GM18907 (cell line): Measurements from ENCODE around the gene NOC4L.
"Not testable (repeated sequence)": the region's sequence is repeated elsewhere in the genome, so short reads cannot be mapped to it uniquely, and the experiment has no call there.

Experiments used
- ATAC-seq: cut with Tn5 transposase; IDR thresholded peaks from one replicate; pipeline ENCODE4 v1.9.1; 2021; ENCODE audit warnings: mild to moderate bottlenecking, moderate library complexity; ENCODE audit not compliant: unreplicated experiment

NOC4L gene

GRCh38 chr12:132144115-132144809 is at the start of gene NOC4L, which contains the start of gene DDX51:
TSS of gene NOC4L (plus strand) at chr12:132144457. CDS start at chr12:132144489, 32 bp downstream.
TSS of gene DDX51 (minus strand) at chr12:132144319. CDS start at chr12:132144296, 23 bp downstream.
- peak; percentile 79 for ATAC-seq

DNA sequence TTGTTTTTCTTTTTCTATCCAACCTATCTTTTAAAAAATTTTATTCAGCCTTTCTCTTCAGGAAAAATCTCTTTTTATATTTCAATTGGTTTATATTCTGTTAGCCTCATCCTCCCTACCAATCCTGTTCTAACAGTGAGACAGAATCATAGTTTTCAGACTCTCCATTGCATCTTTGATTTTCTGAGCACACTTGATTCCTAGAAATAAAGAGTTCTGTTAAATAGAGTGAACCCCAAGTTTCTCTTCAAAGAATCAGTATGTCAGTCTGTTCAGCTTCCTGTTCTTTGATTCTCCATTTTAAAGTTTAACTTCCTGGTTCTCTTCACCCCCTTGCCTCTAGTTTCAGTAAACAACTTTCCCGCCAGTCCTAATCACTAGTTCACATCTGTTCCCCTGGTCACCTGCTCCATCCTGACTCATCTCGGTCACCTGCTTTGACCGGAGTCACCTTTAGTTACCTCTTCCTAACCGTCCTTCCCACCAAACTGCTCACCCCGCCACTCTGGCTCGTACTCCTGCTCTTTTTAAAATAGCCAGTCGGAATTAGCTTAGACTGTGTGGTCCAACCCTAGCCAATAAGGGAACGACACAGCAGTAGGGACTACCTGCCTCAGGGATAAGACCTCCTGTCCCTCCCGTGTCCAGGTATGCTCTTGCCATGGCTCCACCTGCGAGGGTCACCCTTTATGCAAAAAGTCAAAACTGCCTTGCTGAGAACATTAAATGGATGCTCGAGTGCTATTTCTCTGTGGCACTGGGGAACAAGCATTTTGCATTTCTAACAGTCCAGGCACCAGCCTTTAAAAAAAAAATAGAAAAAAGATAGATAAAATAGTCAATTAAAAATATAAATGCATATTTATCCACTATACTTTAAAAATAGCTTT is 48.5 kb upstream of the NOC4L start:
- no peak for ATAC-seq

- ATAC-seq, result no peak
Observed at GRCh38 chr12:132099739-132100138, 44.5 kb upstream of the NOC4L start.

DNA sequence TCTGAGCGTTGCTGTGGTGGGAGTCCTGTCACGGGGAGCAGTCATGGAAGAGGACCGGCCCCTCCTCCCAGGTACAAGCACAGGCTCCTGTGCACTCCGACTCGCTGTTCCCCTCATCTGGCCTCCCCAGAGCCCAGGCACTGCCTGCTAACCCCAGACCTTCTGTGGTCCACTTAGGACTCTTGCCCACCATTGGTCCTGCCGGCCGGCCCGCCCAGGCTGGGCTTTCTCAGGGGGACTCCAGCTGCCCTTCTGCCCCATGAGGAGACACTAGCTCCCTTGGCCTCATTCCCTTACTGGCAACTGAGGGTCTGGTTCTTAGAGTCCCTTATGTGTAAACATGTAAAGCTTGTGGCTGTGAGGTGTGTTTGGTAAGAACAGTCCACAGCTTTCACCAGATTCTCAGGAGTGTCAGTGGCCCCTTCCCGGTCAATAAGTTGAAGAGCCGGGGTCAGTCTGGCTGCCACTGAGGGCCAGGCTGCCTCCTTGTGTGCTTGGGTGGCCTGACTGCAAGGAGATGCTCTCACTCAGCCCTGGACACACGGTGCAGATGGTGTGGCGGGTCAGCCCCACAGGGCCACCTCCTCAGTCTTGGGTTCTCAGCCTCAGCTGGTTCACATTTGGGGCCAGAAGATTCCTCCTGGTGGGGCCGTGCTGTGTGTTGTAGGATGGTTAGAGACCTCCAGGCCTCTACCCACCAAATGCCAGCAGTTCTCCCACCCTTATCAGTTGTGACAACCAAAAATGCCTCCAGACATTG is 43.8 kb upstream of the NOC4L start:
- no peak for ATAC-seq

DNA sequence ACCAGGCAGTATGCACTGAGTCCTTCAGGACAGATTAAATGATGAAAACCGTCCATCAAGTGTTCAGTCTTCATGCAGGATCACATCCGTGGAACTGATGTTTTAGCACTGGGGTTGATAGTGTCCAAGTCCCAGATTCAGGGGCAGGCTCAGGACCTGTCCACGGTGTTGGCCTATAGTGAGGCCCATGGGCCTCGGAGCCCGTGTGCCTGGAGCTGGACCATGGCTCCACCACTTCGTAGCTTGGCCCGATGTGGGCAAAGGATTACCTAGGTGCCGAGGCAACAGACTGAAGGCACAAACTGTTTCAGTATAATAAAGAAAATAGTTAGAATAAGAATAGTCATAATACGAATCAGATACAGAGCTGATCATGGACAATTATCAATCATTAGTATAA is 42.0 kb upstream of the NOC4L start:
- ATAC-seq, result no peak

- ATAC-seq, result not testable (repeated sequence)
Observed at GRCh38 chr12:132103072-132103471, 41.2 kb upstream of the NOC4L start.

GRCh38 chr12:132103542-132104308 is 40.5 kb upstream of the NOC4L start:
- ATAC-seq, result no peak

GRCh38 chr12:132105467-132105866 is 38.8 kb upstream of the NOC4L start:
- ATAC-seq, result no peak

- ATAC-seq, result no peak
Observed at GRCh38 chr12:132106921-132107320, 37.3 kb upstream of the NOC4L start.

DNA sequence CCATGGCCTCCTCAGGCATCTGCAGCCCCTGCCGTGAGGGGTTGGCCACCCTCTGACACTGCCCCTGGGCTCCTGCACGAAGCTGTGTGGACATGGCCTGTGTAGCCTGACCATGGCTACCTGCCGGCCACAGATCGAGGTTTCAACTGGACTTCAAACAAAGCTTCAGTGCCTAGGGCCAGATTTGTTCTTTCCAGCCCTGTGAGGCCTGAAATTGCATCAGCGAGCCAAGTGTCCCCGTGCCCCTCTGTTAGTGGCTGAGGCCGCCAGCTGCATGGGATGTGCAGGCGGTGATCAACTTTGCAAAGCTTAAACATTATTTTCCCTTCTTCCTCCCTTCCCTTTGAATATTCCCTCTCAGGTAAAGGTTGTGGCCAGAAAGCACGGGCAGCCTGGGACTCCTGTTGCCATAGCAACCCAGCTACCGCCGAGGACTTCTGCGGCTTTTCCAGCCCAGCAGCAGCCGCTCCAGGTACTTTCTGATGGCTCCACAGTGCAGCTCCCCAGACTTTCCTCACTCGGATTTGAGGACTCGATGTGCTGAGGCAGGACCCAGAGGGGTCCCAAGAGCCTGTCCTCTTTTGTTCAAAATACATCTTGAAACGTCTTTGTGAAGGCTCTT is 35.9 kb upstream of the NOC4L start:
- no peak for ATAC-seq

DNA sequence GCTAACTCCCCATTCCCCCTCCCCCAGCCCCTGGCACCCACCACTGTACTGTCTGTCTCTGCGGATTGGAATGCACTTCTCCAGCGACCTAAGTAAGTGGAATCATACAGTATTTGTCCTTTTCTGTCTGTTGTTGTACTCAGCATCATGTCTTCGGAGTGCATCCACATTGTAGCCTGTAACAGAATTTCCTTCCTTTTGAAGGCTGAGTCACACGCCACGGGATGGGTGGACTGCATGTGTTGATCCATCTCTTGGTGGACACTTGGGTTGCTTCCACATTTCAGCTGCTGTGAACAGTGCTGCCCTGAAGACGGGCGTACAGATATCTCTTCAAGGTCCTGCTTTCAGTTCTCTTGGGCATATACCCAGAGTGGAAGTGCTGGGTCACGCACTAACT is 34.5 kb upstream of the NOC4L start:
- ATAC-seq, result no peak

DNA sequence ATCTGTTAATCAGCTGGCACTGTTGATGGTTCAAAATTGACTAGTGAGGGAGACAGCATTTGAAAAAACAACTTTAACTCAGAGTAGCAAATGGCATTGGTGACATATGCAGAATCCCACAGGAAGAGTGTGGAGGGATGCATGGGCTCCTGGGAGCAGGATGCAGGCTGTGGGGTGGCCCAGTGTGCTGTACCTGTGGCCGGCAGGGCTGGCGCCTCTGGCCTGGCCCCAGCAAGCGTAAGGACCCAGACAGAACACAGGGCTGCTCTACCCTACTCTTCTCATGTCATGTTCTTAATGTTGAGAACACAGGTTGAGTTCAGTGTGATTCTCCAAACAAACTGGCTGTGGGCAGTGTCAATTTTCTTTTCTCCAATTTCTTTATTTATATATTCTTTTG is 33.6 kb upstream of the NOC4L start:
- no peak for ATAC-seq

- ATAC-seq, result no peak
Observed at GRCh38 chr12:132111654-132112304, 32.5 kb upstream of the NOC4L start.

- ATAC-seq, result no peak
Observed at GRCh38 chr12:132114667-132115066, 29.6 kb upstream of the NOC4L start.

DNA sequence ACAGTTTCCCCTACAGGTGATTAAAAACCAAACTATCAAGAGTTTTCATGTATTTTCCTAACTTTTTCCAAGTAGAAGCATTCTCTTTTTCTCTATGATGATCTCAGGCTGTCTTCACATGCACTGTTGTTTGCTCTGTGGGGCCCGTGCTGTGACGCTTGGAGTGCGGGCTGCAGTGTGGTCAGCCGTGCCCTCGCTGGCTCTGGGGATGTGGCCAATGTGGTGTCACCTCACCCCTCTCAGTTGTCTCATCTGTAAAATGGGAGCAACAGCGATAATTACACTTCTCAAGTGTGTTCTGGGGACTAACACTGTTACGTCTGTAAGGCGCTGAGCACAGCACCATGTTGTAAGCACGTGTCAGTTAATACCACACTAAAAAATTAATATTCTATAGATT is 28.8 kb upstream of the NOC4L start:
- no peak for ATAC-seq

DNA sequence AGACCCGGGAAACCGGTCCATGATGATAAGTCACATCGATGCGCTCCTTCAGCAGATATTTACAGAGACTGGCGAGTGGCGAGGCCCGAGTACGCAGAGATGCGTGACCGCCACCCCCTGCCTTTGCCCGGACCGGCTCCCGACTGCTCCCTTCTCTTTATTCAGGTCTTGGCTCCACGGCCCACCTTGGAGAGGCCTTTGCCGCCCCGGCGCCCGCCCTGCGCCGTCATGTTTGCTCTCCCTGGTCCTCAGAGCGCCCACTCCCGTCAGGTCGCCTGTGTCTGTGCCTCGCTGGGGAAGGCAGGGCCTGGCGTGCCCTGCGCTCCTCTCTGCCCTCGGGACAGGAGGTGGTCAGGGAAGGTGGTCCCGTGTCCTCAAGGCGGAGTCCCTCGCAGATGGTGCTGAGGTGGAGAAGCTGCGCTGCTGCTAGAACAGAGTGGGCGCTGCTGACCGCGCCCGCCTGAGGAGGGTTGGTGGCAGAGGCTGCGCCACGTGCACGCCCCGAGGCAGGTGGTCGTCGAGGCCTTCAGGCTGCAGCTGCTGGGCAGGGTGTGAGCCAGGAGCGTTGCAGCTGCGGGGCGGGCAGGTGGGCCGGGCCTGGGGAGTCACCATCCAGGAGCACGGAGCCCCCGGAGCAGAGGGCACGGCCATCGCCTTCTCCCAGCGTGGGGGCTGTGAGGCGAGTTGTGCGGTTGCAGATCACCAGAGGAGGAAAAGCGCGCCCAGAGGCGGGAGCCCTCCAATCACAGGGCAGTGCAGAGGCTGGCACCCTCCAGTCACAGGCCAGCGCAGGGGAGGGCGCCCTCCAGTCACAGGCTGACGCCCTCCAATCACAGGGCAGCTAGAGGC is 27.3 kb upstream of the NOC4L start:
- no peak for ATAC-seq

DNA sequence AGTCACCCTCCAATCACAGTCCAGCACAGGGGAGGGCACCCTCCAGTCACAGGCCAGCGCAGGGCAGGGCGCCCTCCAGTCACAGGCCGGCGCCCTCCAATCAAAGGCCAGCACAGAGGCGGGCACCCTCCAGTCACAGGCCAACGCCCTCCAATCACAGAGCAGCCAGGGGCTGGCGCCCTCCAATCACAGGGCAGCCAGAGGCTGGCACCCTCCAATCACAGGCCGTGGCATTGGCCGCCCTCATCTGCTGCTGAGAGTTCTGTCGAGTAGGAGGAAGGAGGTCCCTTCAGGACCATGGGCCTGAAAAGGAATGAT is 26.7 kb upstream of the NOC4L start:
- ATAC-seq, result no peak

DNA sequence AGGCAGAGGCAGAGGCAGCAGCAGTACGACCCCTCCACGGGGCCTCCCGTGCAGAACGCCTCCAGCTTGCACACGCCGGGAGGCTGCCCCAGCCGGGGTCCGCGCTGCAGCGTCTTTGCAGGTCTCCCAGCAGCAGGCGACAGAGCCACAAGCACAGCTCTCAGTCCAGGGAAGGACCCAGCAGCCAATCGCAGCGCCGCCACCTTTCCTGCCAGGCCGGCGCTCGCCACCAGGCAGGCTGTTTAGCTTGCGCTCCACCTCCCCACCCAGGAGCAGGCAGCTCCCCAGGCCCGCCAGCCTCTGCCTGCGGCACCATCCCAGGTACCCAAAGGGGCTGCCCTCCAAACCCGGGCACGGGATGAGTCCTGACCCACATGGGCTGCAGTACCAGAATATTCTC is 25.4 kb upstream of the NOC4L start:
- no peak for ATAC-seq

GRCh38 chr12:132121283-132121682 is 23.0 kb upstream of the NOC4L start:
- no peak for ATAC-seq
